ENCODE results near the gene THEM4. TPM values are rescaled to one million over a fixed set of nuclear protein-coding genes. Genes with fewer than 3 reads are reported as not detected.

The THEM4 gene
- total RNA-seq, 1 experiment from 2014 or later = 10.9 TPM

GRCh38 chr1:151849871-151850270 is 59.4 kb downstream of the THEM4 start:
- Mint-ChIP-seq H3K27me3 (ENCODE audit: low read depth) (peaks cover 9% of the 10 kb centered on the region), H3K4me3 (no peak overlapping the region), H3K4me1 (peaks cover 11% of the 10 kb centered on the region), H3K27ac (no peak overlapping the region), H3K9me3 (no peaks in the 10 kb centered on the region), H3K36me3 (no peaks in the 10 kb centered on the region; the same call in 1 of the 2 replicates)
- ATAC-seq (no peak), DNase-seq (ENCODE audit: low spot score) (no peak)
- ChIA-PET POLR2A (no interaction called here), CTCF (no interaction called here)
- TF ChIP-seq AFF4 (CRISPR knock-in tag; IDR thresholded peaks at IDR 0.05; ENCODE audit: borderline replicate concordance) (no peak), ATF3 (CRISPR knock-in tag; conservative IDR thresholded peaks at IDR 0.05) (no peak), KAT7 (CRISPR knock-in tag; IDR thresholded peaks at IDR 0.05; ENCODE audit: borderline replicate concordance) (no peak), FOXJ3 (CRISPR knock-in tag; IDR thresholded peaks at IDR 0.05; ENCODE audit: borderline replicate concordance) (no peak)

- DNase-seq (ENCODE audit: low spot score) (no peak), ATAC-seq (no peak)
- peaks cover 9% of the 10 kb centered on the region for H3K27me3 Mint-ChIP-seq (ENCODE audit: low read depth)
- peaks cover 13% of the 10 kb centered on the region for H3K4me1 Mint-ChIP-seq
- TF ChIP-seq CREB1 (CRISPR knock-in tag; IDR thresholded peaks at IDR 0.05) (no peak), GRHL2 (CRISPR knock-in tag; IDR thresholded peaks at IDR 0.05; ENCODE audit: insufficient replicate concordance, severe bottlenecking) (no peak), ZNF138 (CRISPR knock-in tag; conservative IDR thresholded peaks at IDR 0.05) (no peak), ZNF532 (CRISPR knock-in tag; IDR thresholded peaks at IDR 0.05; ENCODE audit: borderline replicate concordance) (no peak), ZNF671 (CRISPR knock-in tag; IDR thresholded peaks at IDR 0.05) (no peak), ZNF416 (CRISPR knock-in tag; IDR thresholded peaks at IDR 0.05) (no peak), NFE2L1 (CRISPR knock-in tag; IDR thresholded peaks at IDR 0.05) (no peak), SP1 (CRISPR knock-in tag; conservative IDR thresholded peaks at IDR 0.05) (no peak), STAT6 (CRISPR knock-in tag; conservative IDR thresholded peaks at IDR 0.05; ENCODE audit: low read depth) (no peak)
- ChIA-PET CTCF (interaction anchor here (0.6 to 1.0 kb wide), 2 partner anchors 49 to 114 kb away, joined by 3 read pairs; no protein-coding TSS in a partner anchor), POLR2A (interaction anchor here (0.6 kb wide), 1 partner anchor 203 kb away, joined by 3 read pairs; no protein-coding TSS in a partner anchor)
- no peak overlapping the region for H3K27ac Mint-ChIP-seq
- H3K36me3 Mint-ChIP-seq = no peaks in the 10 kb centered on the region; the same call in 1 of the 2 replicates
- H3K9me3 Mint-ChIP-seq = no peaks in the 10 kb centered on the region
- no peak overlapping the region for H3K4me3 Mint-ChIP-seq
Measured at GRCh38 chr1:151849126-151849525, 60.2 kb downstream of the THEM4 start.

Data from WTC11 (cell line).